Fibroblast of skin of right biceps (primary cell): Measurements from ENCODE around the gene MACROD2.
A peak's percentile ranks its signal among the peaks of the same experiment; 100 is the strongest.

Source experiments
- DNase-seq: peaks from one replicate; pipeline ENCODE4 v3.0.0-alpha.2; 2013

Gene MACROD2

GRCh38 chr20:15336536-15336935 is 1341.2 kb downstream of the MACROD2 start:
- DNase-seq, result no peak

- DNase-seq, result no peak
Observed at GRCh38 chr20:15339264-15339663, 1343.9 kb downstream of the MACROD2 start.

DNA sequence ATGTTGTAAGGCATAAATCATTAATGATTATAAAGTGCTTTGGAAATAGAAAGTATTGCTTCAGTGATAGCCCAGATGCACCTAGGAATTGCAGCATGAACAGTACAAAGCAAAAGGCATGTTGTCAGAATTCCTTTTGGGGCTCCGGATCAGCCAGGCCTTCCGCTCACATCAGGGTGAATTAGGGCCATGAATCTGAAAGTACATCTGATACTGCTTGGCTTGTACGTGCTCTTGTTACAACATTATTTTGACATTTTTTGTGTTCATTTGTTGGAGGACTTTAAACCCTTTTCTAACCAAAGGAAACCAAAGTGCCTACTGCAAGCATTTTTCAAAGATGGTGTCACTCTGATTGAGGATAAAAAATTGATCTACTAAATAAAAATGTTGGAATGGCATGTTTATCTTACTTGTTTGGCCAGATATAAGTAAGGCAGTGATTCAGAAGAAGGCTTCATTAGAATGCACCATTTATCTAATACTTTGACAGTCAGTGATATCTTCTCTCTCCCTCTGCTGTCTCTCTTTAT is 1347.7 kb downstream of the MACROD2 start:
- peak; percentile 52 for DNase-seq

DNA sequence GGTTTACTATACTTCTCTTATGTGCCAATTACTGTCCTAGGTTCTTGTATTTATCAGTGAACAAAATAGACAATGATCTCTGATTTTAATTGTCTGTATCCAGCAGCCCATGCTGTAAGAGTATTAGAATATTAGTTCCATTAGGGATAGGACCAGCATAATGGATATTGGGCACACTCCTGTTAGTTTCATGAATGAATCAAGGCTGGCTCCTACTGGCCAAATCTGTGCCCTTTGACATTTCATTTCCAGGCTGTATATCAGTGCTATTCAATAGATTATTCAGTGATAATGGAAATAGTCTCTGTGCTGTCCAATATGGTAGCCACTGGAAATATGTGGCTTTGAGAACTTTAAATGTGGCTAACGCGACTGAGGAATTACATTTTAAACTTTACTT is 1350.0 kb downstream of the MACROD2 start:
- no peak for DNase-seq

- no peak for DNase-seq
Observed at GRCh38 chr20:15346657-15347280, 1351.5 kb downstream of the MACROD2 start.

GRCh38 chr20:15359056-15359455 is 1363.7 kb downstream of the MACROD2 start:
- peak; percentile 71 for DNase-seq

DNA sequence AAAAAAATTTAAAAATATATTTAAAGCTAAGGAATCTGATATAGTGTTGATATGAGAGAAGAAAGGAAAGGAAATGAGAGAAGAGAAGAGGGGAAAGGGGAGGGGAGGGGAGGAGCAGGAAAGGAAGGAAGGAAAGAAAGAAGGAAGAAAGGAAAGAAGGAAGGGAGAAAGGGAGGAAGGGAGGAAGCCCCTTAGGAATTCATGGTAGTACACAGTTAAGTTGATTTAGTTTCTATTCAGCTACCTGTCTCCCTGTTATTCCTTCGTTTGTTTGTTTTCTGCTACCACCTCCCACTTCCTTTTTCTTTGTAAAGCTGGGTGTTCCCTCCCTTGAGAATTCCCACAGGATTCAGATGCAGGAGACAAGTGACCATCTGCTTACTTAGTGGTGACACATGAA is 1367.5 kb downstream of the MACROD2 start:
- no peak for DNase-seq

GRCh38 chr20:15364781-15365180 is 1369.5 kb downstream of the MACROD2 start:
- DNase-seq, result peak; percentile 9

GRCh38 chr20:15370370-15370769 is 1375.1 kb downstream of the MACROD2 start:
- no peak for DNase-seq

GRCh38 chr20:15374682-15375081 is 1379.4 kb downstream of the MACROD2 start:
- DNase-seq, result no peak

DNA sequence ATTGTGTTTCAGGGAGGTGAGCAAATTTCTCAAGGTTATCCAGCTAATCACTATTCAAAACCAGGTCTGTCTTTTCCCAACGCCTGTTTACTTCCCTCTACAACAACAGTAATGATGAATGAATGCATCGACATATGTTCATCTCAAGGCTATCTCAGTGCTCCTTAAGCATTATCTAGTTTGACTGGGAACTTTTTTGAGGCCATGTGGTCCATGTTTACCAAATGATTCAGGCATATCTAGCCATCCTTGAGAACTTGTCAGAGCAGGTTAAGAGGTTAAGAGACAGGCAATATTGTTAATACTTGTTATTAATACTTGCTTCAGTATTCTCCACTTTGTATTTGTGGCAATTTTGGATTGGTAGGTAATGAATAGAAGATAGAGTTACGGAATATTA is 1380.5 kb downstream of the MACROD2 start:
- DNase-seq, result no peak

GRCh38 chr20:15377603-15378002 is 1382.3 kb downstream of the MACROD2 start:
- peak; percentile 54 for DNase-seq

- no peak for DNase-seq
Observed at GRCh38 chr20:15378151-15378550, 1382.8 kb downstream of the MACROD2 start.

DNA sequence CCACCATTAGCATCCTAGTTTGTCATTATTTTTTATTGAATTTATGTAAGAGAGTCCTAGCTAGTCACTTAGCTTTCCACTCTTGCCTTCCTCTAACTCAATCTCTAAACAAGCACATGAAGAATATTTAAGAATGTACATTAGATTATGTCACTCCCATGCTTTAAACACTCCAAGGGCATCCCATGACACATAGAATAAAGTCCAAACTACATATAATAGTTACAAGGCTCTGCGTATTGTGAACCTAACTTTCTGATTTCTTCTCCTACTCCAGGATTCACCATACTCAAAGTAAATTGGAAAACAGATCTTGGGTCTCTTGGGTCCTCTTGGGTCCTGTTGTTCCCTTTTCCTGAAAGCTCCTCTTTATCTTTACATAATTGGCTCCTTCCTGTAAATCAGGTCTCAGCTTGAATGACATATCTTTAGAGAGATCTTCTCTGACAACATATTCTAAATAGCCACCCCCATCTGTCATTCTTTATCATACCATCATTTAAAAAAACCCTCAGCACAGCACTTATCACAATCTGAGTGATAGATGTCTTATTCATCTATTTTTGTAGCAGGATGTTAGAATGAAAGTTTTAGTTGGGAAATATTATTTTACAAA is 1384.5 kb downstream of the MACROD2 start:
- DNase-seq, result no peak

- DNase-seq, result no peak
Observed at GRCh38 chr20:15380770-15381169, 1385.5 kb downstream of the MACROD2 start.

DNA sequence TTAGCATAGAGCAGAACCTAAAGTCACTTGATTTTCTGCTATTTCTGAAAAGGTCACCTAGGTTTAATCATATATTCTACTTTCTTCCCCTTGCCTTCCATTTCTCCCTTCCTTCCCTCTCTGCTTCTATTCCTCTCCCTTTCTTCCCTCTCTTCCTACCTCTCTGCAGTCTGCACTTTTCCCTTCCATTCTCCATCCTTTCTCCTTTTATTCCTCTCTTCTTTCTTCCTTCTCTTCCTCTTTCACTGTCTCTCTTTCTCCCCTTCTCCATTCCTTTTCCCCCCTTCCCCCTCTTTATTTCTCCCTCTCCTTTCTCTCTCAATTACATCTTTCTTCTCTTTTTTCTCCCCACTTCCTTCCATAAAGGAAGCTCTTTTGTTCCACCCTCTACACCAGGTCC is 1391.9 kb downstream of the MACROD2 start:
- no peak for DNase-seq

DNA sequence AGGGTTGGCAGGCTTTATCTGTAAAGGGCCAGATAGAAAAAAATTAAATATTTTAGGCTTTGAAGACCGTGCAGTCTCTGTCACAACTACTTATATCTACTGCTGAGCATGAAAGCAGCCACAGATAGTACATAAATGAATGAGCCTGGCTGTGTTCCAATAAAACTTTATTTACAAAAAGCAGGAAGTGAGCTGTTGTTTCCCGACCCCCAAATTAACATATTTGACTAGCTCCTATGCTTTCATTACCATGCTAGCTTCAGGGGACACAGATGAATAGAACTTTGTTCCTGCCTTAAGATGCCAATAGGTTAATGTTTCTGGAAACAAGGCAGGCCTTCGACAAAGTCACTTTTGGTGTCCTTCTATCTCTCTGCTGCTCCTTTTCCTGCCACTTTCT is 1400.1 kb downstream of the MACROD2 start:
- no peak for DNase-seq

DNA sequence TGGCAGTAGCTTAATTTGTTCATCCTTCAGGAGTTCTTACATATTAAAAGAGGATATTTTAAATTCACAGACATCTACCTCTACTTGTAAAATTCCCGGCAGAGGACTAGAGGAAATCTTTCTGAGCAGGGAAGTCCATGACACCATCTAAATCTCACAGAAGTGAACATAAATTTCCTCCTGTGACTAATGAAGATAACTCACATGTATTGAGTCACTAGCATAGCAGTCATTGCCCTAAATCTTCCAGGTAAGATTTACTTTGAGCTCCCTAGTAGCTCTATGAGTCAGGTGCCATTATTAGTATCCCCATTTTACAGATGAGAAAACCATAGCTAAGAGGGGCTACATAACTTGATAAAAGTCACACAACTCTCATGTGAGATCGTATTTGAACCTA is 1400.7 kb downstream of the MACROD2 start:
- DNase-seq, result no peak

DNA sequence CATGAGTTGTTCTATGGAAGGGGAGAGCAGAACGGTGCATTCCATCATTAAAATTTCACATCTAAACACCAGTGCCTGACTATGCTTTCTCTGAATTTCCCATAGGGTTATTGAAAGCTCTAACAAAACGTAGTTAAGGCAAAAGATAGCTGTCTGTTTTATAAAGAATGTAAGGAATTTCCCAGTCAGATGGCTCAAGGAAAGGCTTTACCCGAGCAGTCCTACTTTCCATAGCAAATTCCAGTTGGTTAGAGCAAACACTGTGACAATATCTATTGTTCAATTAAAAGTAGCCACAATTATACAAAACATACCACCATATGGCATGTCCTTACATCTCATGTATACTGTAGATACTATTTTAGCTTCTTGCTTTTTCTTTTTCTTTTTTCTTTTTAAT is 1401.6 kb downstream of the MACROD2 start:
- peak; percentile 13 for DNase-seq

GRCh38 chr20:15399781-15400180 is 1404.5 kb downstream of the MACROD2 start:
- DNase-seq, result no peak

DNA sequence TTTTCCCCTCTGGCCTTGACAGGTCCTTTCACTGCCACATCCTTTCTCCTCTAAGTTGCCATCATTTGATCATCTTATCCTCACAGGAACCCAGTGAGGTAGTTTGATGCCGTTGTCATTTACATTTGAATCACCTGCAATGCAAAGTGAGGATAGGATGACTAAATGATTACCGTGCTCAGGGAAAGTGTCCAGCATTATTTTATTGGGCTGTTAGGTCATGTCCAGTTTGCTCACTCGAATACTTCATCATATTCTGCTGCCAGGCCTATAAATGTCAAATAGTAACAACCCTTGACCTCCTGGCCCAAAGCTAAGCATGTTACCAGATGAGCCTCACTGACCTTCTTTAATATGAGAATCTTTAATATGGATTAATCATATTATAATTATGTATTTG is 1410.8 kb downstream of the MACROD2 start:
- DNase-seq, result no peak

DNA sequence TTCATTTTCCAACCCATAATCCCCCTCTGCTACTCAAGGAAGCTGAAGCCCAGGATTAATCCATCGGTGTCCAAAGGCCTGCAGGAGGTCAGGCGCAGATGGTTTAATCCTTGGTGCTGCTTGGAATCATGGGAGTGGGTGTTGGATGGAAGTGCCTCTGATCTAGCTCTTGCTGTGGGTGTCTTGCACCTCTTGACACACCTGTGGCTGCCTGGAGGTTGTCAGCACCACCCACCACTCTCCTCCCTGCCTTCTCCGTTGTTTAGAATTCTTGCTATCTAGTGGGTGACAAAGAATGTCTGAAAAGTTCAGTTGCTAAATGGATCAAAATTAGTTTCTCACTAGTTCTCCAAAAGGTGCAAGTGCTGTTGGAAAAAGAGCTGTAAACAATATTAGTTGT is 1416.5 kb downstream of the MACROD2 start:
- DNase-seq, result no peak

DNA sequence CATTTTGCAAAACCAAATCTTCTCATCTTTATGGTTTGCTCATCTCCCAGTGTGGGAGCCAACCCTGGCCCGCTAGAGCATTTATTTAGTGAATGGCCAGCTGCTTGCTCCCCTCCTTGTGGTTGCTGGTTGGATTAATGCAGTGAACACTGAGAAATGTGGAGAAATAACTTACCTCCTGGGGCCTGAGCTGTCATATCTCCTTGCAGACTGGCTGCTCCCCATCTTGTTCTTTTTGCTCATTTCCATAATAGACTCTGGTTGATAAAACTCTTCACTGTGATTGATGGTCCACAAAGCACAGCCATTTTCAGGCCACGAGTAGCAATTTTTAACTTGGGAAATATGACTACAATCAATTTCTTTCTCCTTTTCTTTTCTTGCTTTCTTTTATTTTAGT is 1420.6 kb downstream of the MACROD2 start:
- DNase-seq, result no peak

- DNase-seq, result no peak
Observed at GRCh38 chr20:15419856-15420255, 1424.5 kb downstream of the MACROD2 start.

- no peak for DNase-seq
Observed at GRCh38 chr20:15422966-15423365, 1427.7 kb downstream of the MACROD2 start.
